ENCODE results near the gene COL20A1.

- TF ChIP-seq CTCF (IDR thresholded peaks at IDR 0.05) (no peak), POLR2A (IDR thresholded peaks at IDR 0.05) (no peak)
Measured at GRCh38 chr20:63244468-63244867, 48.5 kb upstream of the COL20A1 start.
